Stimulated activated CD4-positive, alpha-beta T cell treated with anti-CD3 and anti-CD28 coated beads, Interleukin-4, amount 100 ng/mL, for 1 hour (primary cell): ENCODE data around the gene PRX.

Source experiments
- DNase-seq: peaks from one replicate; pipeline ENCODE4 v3.0.0-alpha.2; 2020

PRX gene

GRCh38 chr19:40363069-40363468 is 50.1 kb downstream of the PRX start:
- DNase-seq = no peak

- no peak for DNase-seq
Observed at GRCh38 chr19:40362160-40362559, 51.0 kb downstream of the PRX start.

- no peak for DNase-seq
Observed at GRCh38 chr19:40360708-40361241, 52.4 kb downstream of the PRX start.

- DNase-seq = no peak
Observed at GRCh38 chr19:40360020-40360707, 53.0 kb downstream of the PRX start.

- DNase-seq = no peak
Observed at GRCh38 chr19:40358773-40359172, 54.4 kb downstream of the PRX start.

GRCh38 chr19:40357640-40358039 is 55.5 kb downstream of the PRX start:
- no peak for DNase-seq

GRCh38 chr19:40356681-40357595 is 56.2 kb downstream of the PRX start:
- no peak for DNase-seq

GRCh38 chr19:40355975-40356680 is 57.0 kb downstream of the PRX start:
- no peak for DNase-seq

GRCh38 chr19:40348961-40349507 is 64.1 kb downstream of the PRX start:
- DNase-seq = no peak

GRCh38 chr19:40348125-40348913 is 64.9 kb downstream of the PRX start, which contains the start of the genes C19orf47 and PLD3:
Gene C19orf47 (minus strand): TSS chr19:40348397. CDS start chr19:40341857, 6,540 bp downstream.
Gene PLD3 (plus strand): TSS chr19:40348695. CDS start chr19:40366484, 17,789 bp downstream.
- peak; percentile 98 for DNase-seq

GRCh38 chr19:40344422-40344821 is 68.8 kb downstream of the PRX start:
- DNase-seq = no peak
